ENCODE data around the gene TPCN1. TPM values are rescaled to one million over a fixed set of nuclear protein-coding genes. Genes with fewer than 3 reads are reported as not detected.

TPCN1 gene
- total and polyA plus RNA-seq, 2 of the 8 experiments (the other 6 are each of a cell fraction or from before 2014, with no cell fraction given) = 14.9 to 21.4 TPM

DNA sequence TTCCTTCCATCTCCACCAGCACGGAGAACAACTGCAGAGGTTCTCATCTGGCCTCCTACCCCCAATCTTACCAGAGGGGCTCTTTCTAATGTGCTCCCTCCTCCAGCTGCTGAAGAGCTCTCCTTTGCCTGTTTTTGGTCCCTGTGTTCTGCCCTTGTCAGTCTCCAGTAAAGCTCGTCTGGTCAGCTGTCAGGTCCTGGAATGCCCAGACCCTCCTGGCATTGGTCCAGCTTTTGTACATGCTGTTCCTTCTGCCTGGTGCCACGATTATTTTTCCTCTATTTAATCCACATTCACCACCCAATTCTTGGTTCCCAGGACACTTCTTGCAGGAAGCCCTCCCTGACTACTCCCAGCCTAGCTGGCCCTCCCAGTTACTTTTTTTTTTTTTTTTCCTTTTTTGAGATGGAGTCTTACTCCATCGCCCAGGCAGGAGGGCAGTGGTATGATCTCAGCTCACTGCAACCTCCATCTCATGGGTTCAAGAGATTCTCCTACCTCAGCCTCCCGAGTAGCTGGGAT, 107.2 kb downstream of the TPCN1 start (continued):
- TF ChIP-seq, protein P1, sequence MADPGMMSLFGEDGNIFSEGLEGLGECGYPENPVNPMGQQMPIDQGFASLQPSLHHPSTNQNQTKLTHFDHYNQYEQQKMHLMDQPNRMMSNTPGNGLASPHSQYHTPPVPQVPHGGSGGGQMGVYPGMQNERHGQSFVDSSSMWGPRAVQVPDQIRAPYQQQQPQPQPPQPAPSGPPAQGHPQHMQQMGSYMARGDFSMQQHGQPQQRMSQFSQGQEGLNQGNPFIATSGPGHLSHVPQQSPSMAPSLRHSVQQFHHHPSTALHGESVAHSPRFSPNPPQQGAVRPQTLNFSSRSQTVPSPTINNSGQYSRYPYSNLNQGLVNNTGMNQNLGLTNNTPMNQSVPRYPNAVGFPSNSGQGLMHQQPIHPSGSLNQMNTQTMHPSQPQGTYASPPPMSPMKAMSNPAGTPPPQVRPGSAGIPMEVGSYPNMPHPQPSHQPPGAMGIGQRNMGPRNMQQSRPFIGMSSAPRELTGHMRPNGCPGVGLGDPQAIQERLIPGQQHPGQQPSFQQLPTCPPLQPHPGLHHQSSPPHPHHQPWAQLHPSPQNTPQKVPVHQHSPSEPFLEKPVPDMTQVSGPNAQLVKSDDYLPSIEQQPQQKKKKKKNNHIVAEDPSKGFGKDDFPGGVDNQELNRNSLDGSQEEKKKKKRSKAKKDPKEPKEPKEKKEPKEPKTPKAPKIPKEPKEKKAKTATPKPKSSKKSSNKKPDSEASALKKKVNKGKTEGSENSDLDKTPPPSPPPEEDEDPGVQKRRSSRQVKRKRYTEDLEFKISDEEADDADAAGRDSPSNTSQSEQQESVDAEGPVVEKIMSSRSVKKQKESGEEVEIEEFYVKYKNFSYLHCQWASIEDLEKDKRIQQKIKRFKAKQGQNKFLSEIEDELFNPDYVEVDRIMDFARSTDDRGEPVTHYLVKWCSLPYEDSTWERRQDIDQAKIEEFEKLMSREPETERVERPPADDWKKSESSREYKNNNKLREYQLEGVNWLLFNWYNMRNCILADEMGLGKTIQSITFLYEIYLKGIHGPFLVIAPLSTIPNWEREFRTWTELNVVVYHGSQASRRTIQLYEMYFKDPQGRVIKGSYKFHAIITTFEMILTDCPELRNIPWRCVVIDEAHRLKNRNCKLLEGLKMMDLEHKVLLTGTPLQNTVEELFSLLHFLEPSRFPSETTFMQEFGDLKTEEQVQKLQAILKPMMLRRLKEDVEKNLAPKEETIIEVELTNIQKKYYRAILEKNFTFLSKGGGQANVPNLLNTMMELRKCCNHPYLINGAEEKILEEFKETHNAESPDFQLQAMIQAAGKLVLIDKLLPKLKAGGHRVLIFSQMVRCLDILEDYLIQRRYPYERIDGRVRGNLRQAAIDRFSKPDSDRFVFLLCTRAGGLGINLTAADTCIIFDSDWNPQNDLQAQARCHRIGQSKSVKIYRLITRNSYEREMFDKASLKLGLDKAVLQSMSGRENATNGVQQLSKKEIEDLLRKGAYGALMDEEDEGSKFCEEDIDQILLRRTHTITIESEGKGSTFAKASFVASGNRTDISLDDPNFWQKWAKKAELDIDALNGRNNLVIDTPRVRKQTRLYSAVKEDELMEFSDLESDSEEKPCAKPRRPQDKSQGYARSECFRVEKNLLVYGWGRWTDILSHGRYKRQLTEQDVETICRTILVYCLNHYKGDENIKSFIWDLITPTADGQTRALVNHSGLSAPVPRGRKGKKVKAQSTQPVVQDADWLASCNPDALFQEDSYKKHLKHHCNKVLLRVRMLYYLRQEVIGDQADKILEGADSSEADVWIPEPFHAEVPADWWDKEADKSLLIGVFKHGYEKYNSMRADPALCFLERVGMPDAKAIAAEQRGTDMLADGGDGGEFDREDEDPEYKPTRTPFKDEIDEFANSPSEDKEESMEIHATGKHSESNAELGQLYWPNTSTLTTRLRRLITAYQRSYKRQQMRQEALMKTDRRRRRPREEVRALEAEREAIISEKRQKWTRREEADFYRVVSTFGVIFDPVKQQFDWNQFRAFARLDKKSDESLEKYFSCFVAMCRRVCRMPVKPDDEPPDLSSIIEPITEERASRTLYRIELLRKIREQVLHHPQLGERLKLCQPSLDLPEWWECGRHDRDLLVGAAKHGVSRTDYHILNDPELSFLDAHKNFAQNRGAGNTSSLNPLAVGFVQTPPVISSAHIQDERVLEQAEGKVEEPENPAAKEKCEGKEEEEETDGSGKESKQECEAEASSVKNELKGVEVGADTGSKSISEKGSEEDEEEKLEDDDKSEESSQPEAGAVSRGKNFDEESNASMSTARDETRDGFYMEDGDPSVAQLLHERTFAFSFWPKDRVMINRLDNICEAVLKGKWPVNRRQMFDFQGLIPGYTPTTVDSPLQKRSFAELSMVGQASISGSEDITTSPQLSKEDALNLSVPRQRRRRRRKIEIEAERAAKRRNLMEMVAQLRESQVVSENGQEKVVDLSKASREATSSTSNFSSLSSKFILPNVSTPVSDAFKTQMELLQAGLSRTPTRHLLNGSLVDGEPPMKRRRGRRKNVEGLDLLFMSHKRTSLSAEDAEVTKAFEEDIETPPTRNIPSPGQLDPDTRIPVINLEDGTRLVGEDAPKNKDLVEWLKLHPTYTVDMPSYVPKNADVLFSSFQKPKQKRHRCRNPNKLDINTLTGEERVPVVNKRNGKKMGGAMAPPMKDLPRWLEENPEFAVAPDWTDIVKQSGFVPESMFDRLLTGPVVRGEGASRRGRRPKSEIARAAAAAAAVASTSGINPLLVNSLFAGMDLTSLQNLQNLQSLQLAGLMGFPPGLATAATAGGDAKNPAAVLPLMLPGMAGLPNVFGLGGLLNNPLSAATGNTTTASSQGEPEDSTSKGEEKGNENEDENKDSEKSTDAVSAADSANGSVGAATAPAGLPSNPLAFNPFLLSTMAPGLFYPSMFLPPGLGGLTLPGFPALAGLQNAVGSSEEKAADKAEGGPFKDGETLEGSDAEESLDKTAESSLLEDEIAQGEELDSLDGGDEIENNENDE (IDR thresholded peaks at IDR 0.05; ENCODE audit: insufficient replicate concordance, low read length) = no peak
- no peak for TF ChIP-seq CTBP2 (IDR thresholded peaks at IDR 0.05; ENCODE audit: borderline replicate concordance, insufficient read depth, insufficient read length, low read length)
- no peak for TF ChIP-seq PHF8 (conservative IDR thresholded peaks at IDR 0.05; ENCODE audit: low read depth, low read length)
- no peak for TF ChIP-seq SRF (IDR thresholded peaks at IDR 0.05; ENCODE audit: low read depth, low read length)
- no peak for TF ChIP-seq CBX8 (IDR thresholded peaks at IDR 0.05; ENCODE audit: borderline replicate concordance, low read depth, low read length)
- TF ChIP-seq HDAC2 (IDR thresholded peaks at IDR 0.05; ENCODE audit: borderline replicate concordance in 1 of 2, low read depth in 2 of 2, low read length in 2 of 2) = no peak
- TF ChIP-seq EGR1 (IDR thresholded peaks at IDR 0.05; ENCODE audit: borderline replicate concordance, low read depth, low read length) = no peak
- TF ChIP-seq POLR2A (IDR thresholded peaks at IDR 0.05; ENCODE audit: control extremely low read depth in 1 of 2, low read depth in 2 of 2, low read length in 2 of 2) = no peak
- TF ChIP-seq ASH2L (IDR thresholded peaks at IDR 0.05; ENCODE audit: low read length) = no peak
- no peak for TF ChIP-seq CHD1 (IDR thresholded peaks at IDR 0.05; ENCODE audit: low read depth, low read length)

All from H1 (cell line).